Measurements from ENCODE around the gene DENND4B. TPM values are rescaled to one million over a fixed set of nuclear protein-coding genes. Genes with fewer than 3 reads are reported as not detected.

Gene DENND4B
- total and polyA plus RNA-seq, 10 of the 15 experiments (the other 5 are each of a cell fraction or from before 2014, with no cell fraction given) = 12.0 to 74.8 (median 22.7) TPM

DNA sequence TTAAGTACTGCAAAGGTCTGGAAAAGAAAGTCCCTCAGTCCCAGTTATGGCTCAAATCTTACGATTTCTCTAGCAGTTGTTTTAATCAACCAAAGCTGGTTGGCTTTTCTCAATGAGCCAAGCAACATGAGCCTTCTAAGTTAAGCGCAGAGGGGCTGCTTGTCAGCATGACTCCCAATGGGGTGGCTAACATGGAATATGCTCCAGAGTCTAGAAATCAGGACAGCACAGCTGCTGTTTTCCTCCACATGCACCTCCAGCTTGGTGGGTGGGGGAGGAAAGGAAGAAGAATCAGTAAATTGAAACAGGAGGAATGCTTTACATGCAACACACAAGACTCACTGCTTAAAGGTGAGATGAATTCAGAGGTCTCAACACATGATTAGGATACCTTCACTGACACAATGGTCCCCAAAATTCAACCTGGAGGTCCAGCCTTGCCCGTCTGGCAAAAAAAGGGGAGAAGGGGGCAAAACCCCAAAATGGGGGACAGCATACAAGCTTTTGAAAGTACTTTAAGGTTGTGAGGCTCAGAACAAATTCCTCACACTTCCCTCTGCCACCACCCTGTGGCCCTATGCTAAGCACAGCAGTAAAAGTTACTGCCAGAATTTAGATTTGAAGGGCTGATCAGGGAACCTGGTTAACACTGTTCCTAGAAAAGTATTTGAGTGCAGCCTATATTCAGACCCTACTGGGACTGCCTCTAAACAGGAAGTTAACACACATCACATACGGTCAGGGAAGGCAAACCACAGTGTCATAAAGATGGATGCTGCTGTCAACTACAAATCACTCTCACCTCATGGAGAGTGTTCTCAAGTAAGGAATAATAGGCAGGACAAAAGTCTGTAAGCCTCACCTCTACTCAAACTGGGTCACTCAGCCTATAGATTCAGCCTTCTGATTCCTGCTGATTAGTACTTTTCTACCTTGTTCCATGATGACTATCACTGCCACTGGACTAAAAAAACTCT is 26.4 kb downstream of the DENND4B start:
- Histone ChIP-seq H3K36me3 (ENCODE audit: control insufficient read depth in 2 of 2, insufficient read depth in 2 of 2, low read length in 1 of 2) (peaks cover 0 to 9% of the 10 kb centered on the region in 2 experiments; a peak in 2 of 4 replicates), H3K9me3 (replicated peaks; ENCODE audit: control insufficient read depth, insufficient read depth, low read length) (no peaks in the 10 kb centered on the region), H3K4me1 (ENCODE audit: control insufficient read depth, insufficient read depth, low read length) (peaks cover 3% of the 10 kb centered on the region; the same call in 1 of the 2 replicates), H3K4me3 (peak overlapping the region; percentile 98), H4K20me1 (ENCODE audit: control insufficient read depth, insufficient read depth) (no peaks in the 10 kb centered on the region; the same call in 1 of the 2 replicates), H3K9ac (ENCODE audit: control insufficient read depth, insufficient read depth, low read length) (peak overlapping the region; percentile 78), H3K4me2 (ENCODE audit: control insufficient read depth, insufficient read depth) (peak overlapping the region; percentile 93), H2AFZ (ENCODE audit: control insufficient read depth, low read depth, low read length) (no peak overlapping the region), H3K79me2 (ENCODE audit: control insufficient read depth, insufficient read depth, low read length) (peaks cover 77% of the 10 kb centered on the region), H3K27ac (ENCODE audit: control insufficient read depth, insufficient read depth) (peak overlapping the region; percentile 83), H3K27me3 (replicated peaks in 1 of 2; ENCODE audit: control insufficient read depth in 2 of 2, insufficient read depth in 2 of 2, low read length in 1 of 2) (no peaks in the 10 kb centered on the region)
- ATAC-seq = peak; percentile 2
- ChIA-PET POLR2A (interaction anchor here (0.9 to 10.1 kb wide), 12 partner anchors 9 to 99 kb away, joined by 3 to 83 read pairs (median 5); partner anchors contain the start of genes CREB3L4, DENND4B, JTB and SLC39A1), CTCF (interaction anchor here (0.6 to 14.9 kb wide), 35 partner anchors 8 to 415 kb away, joined by 3 to 138 read pairs (median 4); partner anchors contain the start of genes CREB3L4, DENND4B, JTB and RAB13), SMC1A (ENCODE audit: uncharacterized antibody, unreplicated experiment) (interaction anchor here (0.8 to 7.7 kb wide), 27 partner anchors 10 to 257 kb away, joined by 3 to 59 read pairs (median 5); partner anchors contain the start of genes DENND4B and RAB13), RAD21 (ENCODE audit: unreplicated experiment) (interaction anchor here (0.6 to 6.4 kb wide), 21 partner anchors 9 to 128 kb away, joined by 3 to 55 read pairs (median 4); partner anchors contain the start of genes CREB3L4, CRTC2, DENND4B and JTB)
- no peak for FAIRE-seq
- BruUV-seq (replicated peaks) = no TSS peak
- WGBS (ENCODE audit: insufficient coverage, insufficient replicate concordance, low lambda C conversion rate, missing lambda C conversion rate) = 25% methylated on average over 4 of the region's 4 CpGs
- in situ Hi-C loops (cut with MboI) (no loop called here), intact Hi-C loops (cut with micrococcal nuclease; ENCODE audit: unreplicated experiment) (loop anchor here (1.0 to 5.0 kb wide), 3 partner anchors 78 to 113 kb away; no protein-coding TSS in a partner anchor)
- DNase-seq (ENCODE audit: low read depth, low spot score) = no peak
- TF ChIP-seq RUNX3 (IDR thresholded peaks at IDR 0.05; ENCODE audit: low read length) (peak; percentile 54; the same call in 1 of the 2 replicates), HCFC1 (IDR thresholded peaks at IDR 0.05; ENCODE audit: low read length) (no peak), TCF7 (IDR thresholded peaks at IDR 0.05; ENCODE audit: borderline replicate concordance) (no peak), EGR1 (IDR thresholded peaks at IDR 0.05; ENCODE audit: borderline replicate concordance in 1 of 2, low read depth in 2 of 2, low read length in 2 of 2) (no peak), ZBED1 (IDR thresholded peaks at IDR 0.05; ENCODE audit: borderline replicate concordance) (no peak), KDM1A (IDR thresholded peaks at IDR 0.05; ENCODE audit: borderline replicate concordance) (no peak), MEF2A (IDR thresholded peaks at IDR 0.05; ENCODE audit: insufficient read depth, low read depth, low read length) (no peak), PAX8 (IDR thresholded peaks at IDR 0.05) (no peak), SIN3A (IDR thresholded peaks at IDR 0.05; ENCODE audit: low read depth, low read length) (no peak), NFXL1 (IDR thresholded peaks at IDR 0.05; ENCODE audit: borderline replicate concordance) (no peak)
- TF ChIP-seq, protein P1, sequence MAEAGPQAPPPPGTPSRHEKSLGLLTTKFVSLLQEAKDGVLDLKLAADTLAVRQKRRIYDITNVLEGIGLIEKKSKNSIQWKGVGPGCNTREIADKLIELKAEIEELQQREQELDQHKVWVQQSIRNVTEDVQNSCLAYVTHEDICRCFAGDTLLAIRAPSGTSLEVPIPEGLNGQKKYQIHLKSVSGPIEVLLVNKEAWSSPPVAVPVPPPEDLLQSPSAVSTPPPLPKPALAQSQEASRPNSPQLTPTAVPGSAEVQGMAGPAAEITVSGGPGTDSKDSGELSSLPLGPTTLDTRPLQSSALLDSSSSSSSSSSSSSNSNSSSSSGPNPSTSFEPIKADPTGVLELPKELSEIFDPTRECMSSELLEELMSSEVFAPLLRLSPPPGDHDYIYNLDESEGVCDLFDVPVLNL (IDR thresholded peaks at IDR 0.05; ENCODE audit: low read depth, low read length) = no peak
- TF ChIP-seq, protein P2, sequence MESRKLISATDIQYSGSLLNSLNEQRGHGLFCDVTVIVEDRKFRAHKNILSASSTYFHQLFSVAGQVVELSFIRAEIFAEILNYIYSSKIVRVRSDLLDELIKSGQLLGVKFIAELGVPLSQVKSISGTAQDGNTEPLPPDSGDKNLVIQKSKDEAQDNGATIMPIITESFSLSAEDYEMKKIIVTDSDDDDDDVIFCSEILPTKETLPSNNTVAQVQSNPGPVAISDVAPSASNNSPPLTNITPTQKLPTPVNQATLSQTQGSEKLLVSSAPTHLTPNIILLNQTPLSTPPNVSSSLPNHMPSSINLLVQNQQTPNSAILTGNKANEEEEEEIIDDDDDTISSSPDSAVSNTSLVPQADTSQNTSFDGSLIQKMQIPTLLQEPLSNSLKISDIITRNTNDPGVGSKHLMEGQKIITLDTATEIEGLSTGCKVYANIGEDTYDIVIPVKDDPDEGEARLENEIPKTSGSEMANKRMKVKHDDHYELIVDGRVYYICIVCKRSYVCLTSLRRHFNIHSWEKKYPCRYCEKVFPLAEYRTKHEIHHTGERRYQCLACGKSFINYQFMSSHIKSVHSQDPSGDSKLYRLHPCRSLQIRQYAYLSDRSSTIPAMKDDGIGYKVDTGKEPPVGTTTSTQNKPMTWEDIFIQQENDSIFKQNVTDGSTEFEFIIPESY (IDR thresholded peaks at IDR 0.05) = no peak
- TF ChIP-seq, protein P3, sequence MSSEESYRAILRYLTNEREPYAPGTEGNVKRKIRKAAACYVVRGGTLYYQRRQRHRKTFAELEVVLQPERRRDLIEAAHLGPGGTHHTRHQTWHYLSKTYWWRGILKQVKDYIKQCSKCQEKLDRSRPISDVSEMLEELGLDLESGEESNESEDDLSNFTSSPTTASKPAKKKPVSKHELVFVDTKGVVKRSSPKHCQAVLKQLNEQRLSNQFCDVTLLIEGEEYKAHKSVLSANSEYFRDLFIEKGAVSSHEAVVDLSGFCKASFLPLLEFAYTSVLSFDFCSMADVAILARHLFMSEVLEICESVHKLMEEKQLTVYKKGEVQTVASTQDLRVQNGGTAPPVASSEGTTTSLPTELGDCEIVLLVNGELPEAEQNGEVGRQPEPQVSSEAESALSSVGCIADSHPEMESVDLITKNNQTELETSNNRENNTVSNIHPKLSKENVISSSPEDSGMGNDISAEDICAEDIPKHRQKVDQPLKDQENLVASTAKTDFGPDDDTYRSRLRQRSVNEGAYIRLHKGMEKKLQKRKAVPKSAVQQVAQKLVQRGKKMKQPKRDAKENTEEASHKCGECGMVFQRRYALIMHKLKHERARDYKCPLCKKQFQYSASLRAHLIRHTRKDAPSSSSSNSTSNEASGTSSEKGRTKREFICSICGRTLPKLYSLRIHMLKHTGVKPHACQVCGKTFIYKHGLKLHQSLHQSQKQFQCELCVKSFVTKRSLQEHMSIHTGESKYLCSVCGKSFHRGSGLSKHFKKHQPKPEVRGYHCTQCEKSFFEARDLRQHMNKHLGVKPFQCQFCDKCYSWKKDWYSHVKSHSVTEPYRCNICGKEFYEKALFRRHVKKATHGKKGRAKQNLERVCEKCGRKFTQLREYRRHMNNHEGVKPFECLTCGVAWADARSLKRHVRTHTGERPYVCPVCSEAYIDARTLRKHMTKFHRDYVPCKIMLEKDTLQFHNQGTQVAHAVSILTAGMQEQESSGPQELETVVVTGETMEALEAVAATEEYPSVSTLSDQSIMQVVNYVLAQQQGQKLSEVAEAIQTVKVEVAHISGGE (CRISPR knock-in tag; IDR thresholded peaks at IDR 0.05) = peak; percentile 42; the same call in 1 of the 2 replicates

All from GM12878 (cell line).